ENCODE measurements around the gene DMBT1. TPM values are rescaled to one million over a fixed set of nuclear protein-coding genes. Genes with fewer than 3 reads are reported as not detected.

Gene DMBT1
- total RNA-seq, 2 experiments from 2014 or later: not detected

- no peaks in the 10 kb centered on the region for H3K36me3 Mint-ChIP-seq (ENCODE audit: low read depth)
- Histone ChIP-seq H3K36me3 (ENCODE audit: insufficient read depth, low read length) (no peaks in the 10 kb centered on the region), H3K9me3 (ENCODE audit: control insufficient read depth in 1 of 2, insufficient read depth in 1 of 2, low read length in 2 of 2) (peaks cover 0 to 5% of the 10 kb centered on the region in 2 experiments), H3K27me3 (ENCODE audit: control insufficient read depth in 1 of 2, insufficient read depth in 2 of 2, low read length in 2 of 2) (no peaks in the 10 kb centered on the region), H3K4me3 (ENCODE audit: low read length) (no peak overlapping the region), H3K27ac (ENCODE audit: low read depth in 1 of 2, low read length in 2 of 2) (no peak overlapping the region), H3K4me1 (ENCODE audit: insufficient read depth, low read length) (peaks cover 27% of the 10 kb centered on the region)
- ChIA-PET POLR2A (no interaction called here), CTCF (no interaction called here)
- ATAC-seq (ENCODE audit: poor library complexity): peak; percentile 32
- peak in 4 of 14 experiments; percentile 28 to 74 (median 42) for DNase-seq
- no peak for TF ChIP-seq CTCF (IDR thresholded peaks at IDR 0.05)
- H3K9me3 Mint-ChIP-seq: no peaks in the 10 kb centered on the region
- peak overlapping the region; percentile 21 for H3K27ac Mint-ChIP-seq
- no peaks in the 10 kb centered on the region for H3K27me3 Mint-ChIP-seq
- peaks cover 41% of the 10 kb centered on the region for H3K4me1 Mint-ChIP-seq (ENCODE audit: low read depth)
- intact Hi-C loops (cut with DNase I, micrococcal nuclease): no loop called here
- no peak overlapping the region for H3K4me3 Mint-ChIP-seq
These were observed 2.1 kb upstream of the DMBT1 start for GRCh38 chr10:122558452-122558851.

GRCh38 chr10:122559228-122559627, 1.3 kb upstream of the DMBT1 start:
- peaks cover 0 to 5% of the 10 kb centered on the region in 2 experiments for H3K9me3 ChIP-seq (ENCODE audit: control insufficient read depth in 1 of 2, insufficient read depth in 1 of 2, low read length in 2 of 2)
- Mint-ChIP-seq H3K27me3 (no peaks in the 10 kb centered on the region), H3K27ac (peak overlapping the region; percentile 21), H3K9me3 (no peaks in the 10 kb centered on the region), H3K4me1 (ENCODE audit: low read depth) (peaks cover 41% of the 10 kb centered on the region), H3K4me3 (peak overlapping the region; percentile 5), H3K36me3 (ENCODE audit: low read depth) (no peaks in the 10 kb centered on the region)
- no peaks in the 10 kb centered on the region for H3K36me3 ChIP-seq (ENCODE audit: insufficient read depth, low read length)
- ChIA-PET POLR2A (no interaction called here), CTCF (no interaction called here)
- peaks cover 0 to 1% of the 10 kb centered on the region in 2 experiments for H3K27me3 ChIP-seq (ENCODE audit: control insufficient read depth in 1 of 2, insufficient read depth in 2 of 2, low read length in 2 of 2)
- H3K27ac ChIP-seq (ENCODE audit: low read depth in 1 of 2, low read length in 2 of 2): no peak overlapping the region
- peaks cover 27% of the 10 kb centered on the region for H3K4me1 ChIP-seq (ENCODE audit: insufficient read depth, low read length)
- no peak for TF ChIP-seq CTCF (IDR thresholded peaks at IDR 0.05)
- no peak overlapping the region for H3K4me3 ChIP-seq (ENCODE audit: low read length)
- DNase-seq (no peak), ATAC-seq (ENCODE audit: poor library complexity) (no peak)
- intact Hi-C loops (cut with DNase I, micrococcal nuclease): no loop called here

GRCh38 chr10:122561212-122561611, 658 bp downstream of the DMBT1 start:
- ATAC-seq (ENCODE audit: poor library complexity) (no peak), DNase-seq (no peak)
- POLR2A ChIA-PET: interaction anchor here (0.5 kb wide), 1 partner anchor 227 kb away, joined by 3 read pairs; no protein-coding TSS in a partner anchor
- Mint-ChIP-seq H3K27ac (no peak overlapping the region), H3K36me3 (ENCODE audit: low read depth) (no peaks in the 10 kb centered on the region), H3K27me3 (peaks cover 12% of the 10 kb centered on the region), H3K4me3 (no peak overlapping the region), H3K4me1 (ENCODE audit: low read depth) (peaks cover 44% of the 10 kb centered on the region), H3K9me3 (no peaks in the 10 kb centered on the region)
- CTCF ChIA-PET: no interaction called here
- intact Hi-C loops (cut with DNase I, micrococcal nuclease): loop anchor here (5.0 to 10.0 kb wide), 2 partner anchors 49 to 994 kb away; no protein-coding TSS in a partner anchor
- Histone ChIP-seq H3K4me3 (ENCODE audit: low read length) (no peak overlapping the region), H3K36me3 (ENCODE audit: insufficient read depth, low read length) (no peaks in the 10 kb centered on the region), H3K9me3 (ENCODE audit: control insufficient read depth in 1 of 2, insufficient read depth in 1 of 2, low read length in 2 of 2) (peaks cover 0 to 5% of the 10 kb centered on the region in 2 experiments), H3K27me3 (ENCODE audit: control insufficient read depth in 1 of 2, insufficient read depth in 2 of 2, low read length in 2 of 2) (peaks cover 0 to 9% of the 10 kb centered on the region in 2 experiments), H3K4me1 (ENCODE audit: insufficient read depth, low read length) (peaks cover 31% of the 10 kb centered on the region), H3K27ac (ENCODE audit: low read depth in 1 of 2, low read length in 2 of 2) (no peak overlapping the region)
- TF ChIP-seq CTCF (IDR thresholded peaks at IDR 0.05): no peak

Measured in CD4-positive, alpha-beta T cell (primary cell).